ENCODE results near the gene NR2F1. TPM values are rescaled to one million over a fixed set of nuclear protein-coding genes. Genes with fewer than 3 reads are reported as not detected.

NR2F1 gene
- total RNA-seq, 2 donors from 2014 or later = 16.9 to 33.0 TPM

DNA sequence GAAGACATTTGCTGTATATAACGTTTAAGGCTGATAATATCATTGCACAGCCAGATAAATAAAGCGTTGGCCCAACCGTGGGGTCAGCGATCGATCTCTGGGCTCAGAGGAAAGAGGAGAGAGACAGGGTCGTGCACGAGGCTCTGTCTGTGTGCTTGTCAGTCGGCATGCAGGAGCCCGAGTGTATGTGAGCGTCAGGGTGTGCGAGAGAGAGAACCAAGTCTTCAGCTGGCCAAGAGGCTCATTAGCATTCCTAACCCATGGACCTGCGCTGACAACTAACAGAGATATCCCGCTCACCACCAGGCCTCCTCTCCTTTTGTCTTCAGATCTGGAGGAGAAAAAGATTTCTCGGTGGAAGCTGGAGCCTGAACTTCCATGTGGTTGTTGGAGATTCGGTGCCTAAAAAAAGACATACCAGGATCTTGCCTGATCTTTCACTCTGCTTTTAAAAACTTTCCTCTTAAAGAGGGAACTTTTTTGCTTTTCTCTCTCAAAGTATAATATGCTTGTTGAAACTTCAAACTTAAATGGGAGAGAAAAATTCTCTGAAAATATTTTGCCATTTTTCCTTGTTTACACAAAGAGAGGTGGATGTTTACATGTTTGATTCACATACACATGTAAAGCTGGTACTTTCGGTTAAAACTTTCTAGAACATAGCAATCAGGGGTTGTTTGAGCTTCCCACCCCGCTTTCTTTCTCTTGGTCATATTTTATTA is 16.5 kb downstream of the NR2F1 start:
- no peak overlapping the region for H3K27ac ChIP-seq
- no peak for ATAC-seq
- no peaks in the 10 kb centered on the region for H3K36me3 ChIP-seq (replicated peaks in 1 of 2; ENCODE audit: insufficient read depth in 1 of 2, low read depth in 2 of 2)
- TF ChIP-seq, protein P1, sequence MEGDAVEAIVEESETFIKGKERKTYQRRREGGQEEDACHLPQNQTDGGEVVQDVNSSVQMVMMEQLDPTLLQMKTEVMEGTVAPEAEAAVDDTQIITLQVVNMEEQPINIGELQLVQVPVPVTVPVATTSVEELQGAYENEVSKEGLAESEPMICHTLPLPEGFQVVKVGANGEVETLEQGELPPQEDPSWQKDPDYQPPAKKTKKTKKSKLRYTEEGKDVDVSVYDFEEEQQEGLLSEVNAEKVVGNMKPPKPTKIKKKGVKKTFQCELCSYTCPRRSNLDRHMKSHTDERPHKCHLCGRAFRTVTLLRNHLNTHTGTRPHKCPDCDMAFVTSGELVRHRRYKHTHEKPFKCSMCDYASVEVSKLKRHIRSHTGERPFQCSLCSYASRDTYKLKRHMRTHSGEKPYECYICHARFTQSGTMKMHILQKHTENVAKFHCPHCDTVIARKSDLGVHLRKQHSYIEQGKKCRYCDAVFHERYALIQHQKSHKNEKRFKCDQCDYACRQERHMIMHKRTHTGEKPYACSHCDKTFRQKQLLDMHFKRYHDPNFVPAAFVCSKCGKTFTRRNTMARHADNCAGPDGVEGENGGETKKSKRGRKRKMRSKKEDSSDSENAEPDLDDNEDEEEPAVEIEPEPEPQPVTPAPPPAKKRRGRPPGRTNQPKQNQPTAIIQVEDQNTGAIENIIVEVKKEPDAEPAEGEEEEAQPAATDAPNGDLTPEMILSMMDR (IDR thresholded peaks at IDR 0.05) = no peak
- TF ChIP-seq POLR2A (IDR thresholded peaks at IDR 0.05) = no peak
- H3K4me1 ChIP-seq = peaks cover 10% of the 10 kb centered on the region
- intact Hi-C loops (cut with DNase I) = loop anchor here (10.0 kb wide), 1 partner anchor 185 kb away; no protein-coding TSS in a partner anchor
- peaks cover 0 to 45% of the 10 kb centered on the region in 2 donors for H3K27me3 ChIP-seq
- no peak for DNase-seq
- no peak overlapping the region for H3K4me3 ChIP-seq
- no peaks in the 10 kb centered on the region for H3K9me3 ChIP-seq
- WGBS, 2 donors = 29 to 30% methylated on average over 17 of the region's 17 CpGs

DNA sequence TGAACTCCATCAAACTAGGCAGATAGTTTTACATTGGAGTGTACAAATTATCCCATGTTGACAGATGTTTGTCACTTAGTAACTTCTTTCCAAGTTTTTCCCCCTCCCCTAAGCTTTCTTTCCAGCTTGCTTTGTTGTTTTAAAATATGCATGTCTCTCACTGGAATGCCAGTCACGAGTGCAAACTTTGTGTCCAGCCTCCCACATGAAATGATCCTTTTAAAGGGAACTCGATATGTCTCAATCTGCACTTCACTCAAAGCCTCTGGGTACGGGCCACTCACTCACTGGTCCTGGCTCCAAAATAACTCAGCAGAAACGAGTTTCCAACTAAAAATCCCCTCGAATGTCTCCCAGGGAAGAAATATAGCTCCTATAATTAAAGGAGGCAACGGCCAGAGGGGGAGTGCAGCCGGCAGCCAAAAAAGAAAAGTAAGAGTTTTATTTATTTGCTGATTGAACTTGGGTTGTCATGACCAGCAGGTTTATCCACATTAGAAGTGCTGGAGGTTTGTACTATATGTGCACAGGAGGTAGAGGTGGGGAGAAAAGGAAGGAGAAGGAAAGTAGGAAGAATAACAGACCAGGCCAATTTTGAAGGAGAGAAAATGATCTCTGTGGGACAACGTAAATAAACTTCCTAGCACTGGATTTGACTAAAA is 17.5 kb downstream of the NR2F1 start:
- no peak for DNase-seq
- peaks cover 0 to 50% of the 10 kb centered on the region in 2 donors for H3K27me3 ChIP-seq
- no peaks in the 10 kb centered on the region for H3K9me3 ChIP-seq
- ATAC-seq = no peak
- peaks cover 10% of the 10 kb centered on the region for H3K4me1 ChIP-seq
- 42 to 47% methylated on average over 8 of the region's 8 CpGs for WGBS, 2 donors
- no peak overlapping the region for H3K4me3 ChIP-seq
- no peak overlapping the region for H3K27ac ChIP-seq
- intact Hi-C loops (cut with DNase I) = no loop called here
- no peaks in the 10 kb centered on the region for H3K36me3 ChIP-seq (replicated peaks in 1 of 2; ENCODE audit: insufficient read depth in 1 of 2, low read depth in 2 of 2)
- TF ChIP-seq POLR2A (IDR thresholded peaks at IDR 0.05) = no peak
- TF ChIP-seq, protein P1 (IDR thresholded peaks at IDR 0.05) = no peak

DNA sequence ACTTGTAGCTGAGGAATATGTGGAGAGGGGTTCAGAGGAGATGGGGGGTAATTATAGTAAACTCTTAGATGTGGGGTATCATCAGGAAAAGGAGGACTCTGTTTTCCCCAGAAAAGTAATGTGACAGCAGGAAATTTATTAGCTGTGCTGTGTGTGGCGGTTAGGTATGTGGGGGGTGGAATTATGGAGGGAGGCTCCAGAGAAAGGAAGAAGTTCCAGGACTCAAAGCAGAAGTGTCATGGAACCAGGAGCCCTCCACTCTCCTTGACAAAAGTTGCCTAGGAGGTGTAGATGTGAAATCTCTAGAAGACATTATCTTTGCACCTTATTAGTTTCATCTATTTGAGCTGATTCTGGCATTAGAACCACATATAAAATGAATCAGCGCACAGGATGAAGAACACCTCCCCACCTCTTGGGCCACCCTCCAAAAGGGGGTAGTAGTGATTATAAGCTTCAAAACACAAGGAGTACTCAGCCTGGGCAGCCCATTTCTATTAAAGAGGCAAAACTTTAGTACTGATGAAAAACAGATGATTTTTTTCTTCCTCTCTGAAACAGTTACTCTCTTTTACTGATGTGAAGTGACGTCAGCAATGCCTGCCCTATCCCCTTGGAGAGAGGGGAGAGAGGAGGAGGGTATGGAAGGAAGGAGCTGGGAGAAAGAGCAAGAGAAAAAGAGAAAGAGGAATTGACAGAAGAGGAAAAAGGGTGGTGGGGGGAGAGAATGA is 18.2 kb downstream of the NR2F1 start:
- Histone ChIP-seq H3K36me3 (replicated peaks in 1 of 2; ENCODE audit: insufficient read depth in 1 of 2, low read depth in 2 of 2) (no peaks in the 10 kb centered on the region), H3K4me3 (no peak overlapping the region), H3K9me3 (no peaks in the 10 kb centered on the region), H3K27me3 (peaks cover 0 to 54% of the 10 kb centered on the region in 2 donors), H3K4me1 (peaks cover 10% of the 10 kb centered on the region), H3K27ac (no peak overlapping the region)
- DNase-seq (no peak), ATAC-seq (no peak)
- intact Hi-C loops (cut with DNase I) = no loop called here
- TF ChIP-seq POLR2A (IDR thresholded peaks at IDR 0.05) = no peak
- TF ChIP-seq, protein P1 (IDR thresholded peaks at IDR 0.05) = no peak
- 53 to 70% methylated on average over 3 of the region's 3 CpGs for WGBS, 2 donors

DNA sequence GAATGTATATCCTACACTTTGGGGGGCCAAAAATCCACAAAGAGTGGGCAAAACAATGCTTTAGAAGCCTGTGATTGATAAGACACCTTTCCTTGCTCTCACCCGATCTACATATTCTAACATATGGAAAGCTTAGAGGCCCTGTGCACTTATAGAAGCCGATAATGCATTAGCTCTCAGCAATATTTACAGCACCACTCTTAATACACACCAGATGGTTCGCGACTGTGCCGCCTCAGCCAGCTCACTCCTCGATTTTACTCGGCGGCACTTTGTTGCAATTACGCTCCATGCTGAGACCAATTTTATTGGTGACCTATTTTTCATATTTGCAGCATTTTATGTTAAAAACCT is 18.8 kb downstream of the NR2F1 start:
- peaks cover 10% of the 10 kb centered on the region for H3K4me1 ChIP-seq
- H3K4me3 ChIP-seq = no peak overlapping the region
- WGBS, 2 donors = 44 to 50% methylated on average over 9 of the region's 9 CpGs
- H3K27me3 ChIP-seq = peaks cover 0 to 56% of the 10 kb centered on the region in 2 donors
- TF ChIP-seq, protein P1 (IDR thresholded peaks at IDR 0.05) = no peak
- no peak for TF ChIP-seq POLR2A (IDR thresholded peaks at IDR 0.05)
- H3K27ac ChIP-seq = no peak overlapping the region
- H3K9me3 ChIP-seq = no peaks in the 10 kb centered on the region
- DNase-seq (no peak), ATAC-seq (no peak)
- intact Hi-C loops (cut with DNase I) = no loop called here
- no peaks in the 10 kb centered on the region for H3K36me3 ChIP-seq (replicated peaks in 1 of 2; ENCODE audit: insufficient read depth in 1 of 2, low read depth in 2 of 2)
